Mammary epithelial cell (primary cell): Measurements from ENCODE around the gene NPSR1.

Experiments
- EZH2 ChIP-seq: IDR thresholded peaks from 2 replicates; pipeline ENCODE4 v1.6.1; 2012; ENCODE audit warnings: low read length, inconsistent platforms, borderline replicate concordance
- TF ChIP-seq, protein P1 (sequence below), 2 donors: IDR thresholded peaks in 1 of 2; conservative IDR thresholded peaks in 1 of 2; 2 replicates each; pipeline ENCODE4 v1.5.1; 2011 to 2012; ENCODE audit warnings: inconsistent platforms in 2 of 2, low read length in 2 of 2, mild to moderate bottlenecking in 2 of 2, control low read depth in 1 of 2, low read depth in 1 of 2; ENCODE audit not compliant: insufficient read depth in 1 of 2; ENCODE audit errors: extremely low read depth in 1 of 2

- TF ChIP-seq, protein P1, sequence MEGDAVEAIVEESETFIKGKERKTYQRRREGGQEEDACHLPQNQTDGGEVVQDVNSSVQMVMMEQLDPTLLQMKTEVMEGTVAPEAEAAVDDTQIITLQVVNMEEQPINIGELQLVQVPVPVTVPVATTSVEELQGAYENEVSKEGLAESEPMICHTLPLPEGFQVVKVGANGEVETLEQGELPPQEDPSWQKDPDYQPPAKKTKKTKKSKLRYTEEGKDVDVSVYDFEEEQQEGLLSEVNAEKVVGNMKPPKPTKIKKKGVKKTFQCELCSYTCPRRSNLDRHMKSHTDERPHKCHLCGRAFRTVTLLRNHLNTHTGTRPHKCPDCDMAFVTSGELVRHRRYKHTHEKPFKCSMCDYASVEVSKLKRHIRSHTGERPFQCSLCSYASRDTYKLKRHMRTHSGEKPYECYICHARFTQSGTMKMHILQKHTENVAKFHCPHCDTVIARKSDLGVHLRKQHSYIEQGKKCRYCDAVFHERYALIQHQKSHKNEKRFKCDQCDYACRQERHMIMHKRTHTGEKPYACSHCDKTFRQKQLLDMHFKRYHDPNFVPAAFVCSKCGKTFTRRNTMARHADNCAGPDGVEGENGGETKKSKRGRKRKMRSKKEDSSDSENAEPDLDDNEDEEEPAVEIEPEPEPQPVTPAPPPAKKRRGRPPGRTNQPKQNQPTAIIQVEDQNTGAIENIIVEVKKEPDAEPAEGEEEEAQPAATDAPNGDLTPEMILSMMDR (conservative IDR thresholded peaks at IDR 0.05 in 1 of 2, IDR thresholded peaks at IDR 0.05 in 1 of 2; ENCODE audit: extremely low read depth in 1 of 2, insufficient read depth in 1 of 2, low read depth in 1 of 2, low read length in 2 of 2) = no peak
- TF ChIP-seq EZH2 = no peak
These were observed 77.5 kb downstream of the NPSR1 start for GRCh38 chr7:34735526-34735925.
